NCI-H748 (cell line): ENCODE measurements around the gene TOPBP1.
"Not testable (repeated sequence)": the region's sequence is repeated elsewhere in the genome, so short reads cannot be mapped to it uniquely, and the experiment has no call there.

ENCODE experiments used
- DNase-seq: peaks from one replicate; lab custom pipeline; 2025; ENCODE audit not compliant: unreplicated experiment; lab: John Stamatoyannopoulos, UW

TOPBP1 gene

GRCh38 chr3:133573054-133573628 lies 88.6 kb downstream of the TOPBP1 start:
- DNase-seq = no peak

GRCh38 chr3:133572158-133573053 lies 89.3 kb downstream of the TOPBP1 start:
- DNase-seq = no peak

DNA sequence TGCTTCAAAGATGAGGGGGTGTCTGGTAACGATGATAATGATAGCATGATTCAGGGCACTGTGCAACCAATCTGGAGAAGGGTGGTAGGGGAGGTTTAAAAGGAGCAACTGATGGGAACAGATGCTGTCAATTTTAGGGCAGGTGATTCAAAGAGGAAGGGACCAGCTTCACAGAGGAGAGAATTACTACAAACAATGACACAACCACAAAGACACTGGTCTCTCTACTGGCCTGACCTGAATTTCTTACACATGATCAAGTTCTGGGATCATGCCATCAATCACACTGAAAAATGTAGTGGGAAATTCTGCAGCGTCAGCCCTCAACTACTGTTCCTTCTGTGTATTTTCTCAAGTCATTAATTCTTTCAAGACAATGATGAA lies 90.8 kb downstream of the TOPBP1 start:
- no peak for DNase-seq

- DNase-seq = no peak
Observed at GRCh38 chr3:133570139-133570936, 91.4 kb downstream of the TOPBP1 start.

- no peak for DNase-seq
Observed at GRCh38 chr3:133568294-133569014, 93.3 kb downstream of the TOPBP1 start.

DNA sequence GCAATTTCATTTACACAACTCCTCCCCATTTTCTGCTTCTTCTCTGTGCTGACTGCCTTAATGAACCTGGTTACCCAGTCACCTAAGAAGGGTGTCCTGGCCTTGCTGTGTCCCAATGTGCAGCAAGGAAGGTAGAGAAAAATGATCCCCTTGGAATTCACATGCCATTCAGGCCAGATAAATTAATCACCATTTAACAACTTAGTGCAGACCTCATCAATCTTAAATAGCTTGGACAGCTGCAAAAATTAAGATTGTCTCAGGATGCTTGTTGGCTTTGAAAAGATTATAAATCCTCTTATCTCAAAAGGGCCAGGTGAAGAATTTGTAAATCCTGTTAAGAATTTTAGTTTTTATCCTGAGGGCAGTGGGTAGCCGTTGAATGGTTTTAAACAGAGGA lies 97.9 kb downstream of the TOPBP1 start:
- DNase-seq = no peak

- no peak for DNase-seq
Observed at GRCh38 chr3:133563186-133563591, 98.6 kb downstream of the TOPBP1 start.

DNA sequence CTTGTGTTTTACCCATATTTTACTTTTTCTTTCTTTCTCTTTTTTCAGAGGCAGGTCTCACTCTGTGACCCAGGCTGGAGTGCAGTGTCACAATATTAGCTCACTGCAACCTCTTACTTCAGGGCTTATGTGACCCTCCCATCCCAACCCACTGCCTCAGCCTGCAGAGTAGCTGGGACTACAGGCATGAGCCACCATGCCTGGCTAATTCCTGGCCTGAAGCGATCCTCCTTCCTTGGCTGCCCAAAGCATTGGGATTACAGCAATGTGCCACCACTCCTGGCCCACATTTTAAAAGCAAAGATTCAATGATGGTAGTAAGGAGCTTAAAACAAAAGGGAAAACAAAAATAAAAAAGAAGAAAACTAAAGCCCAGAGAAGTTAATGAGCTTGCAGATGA lies 99.4 kb downstream of the TOPBP1 start:
- DNase-seq = no peak

- no peak for DNase-seq
Observed at GRCh38 chr3:133561679-133562078, 100.1 kb downstream of the TOPBP1 start.

DNA sequence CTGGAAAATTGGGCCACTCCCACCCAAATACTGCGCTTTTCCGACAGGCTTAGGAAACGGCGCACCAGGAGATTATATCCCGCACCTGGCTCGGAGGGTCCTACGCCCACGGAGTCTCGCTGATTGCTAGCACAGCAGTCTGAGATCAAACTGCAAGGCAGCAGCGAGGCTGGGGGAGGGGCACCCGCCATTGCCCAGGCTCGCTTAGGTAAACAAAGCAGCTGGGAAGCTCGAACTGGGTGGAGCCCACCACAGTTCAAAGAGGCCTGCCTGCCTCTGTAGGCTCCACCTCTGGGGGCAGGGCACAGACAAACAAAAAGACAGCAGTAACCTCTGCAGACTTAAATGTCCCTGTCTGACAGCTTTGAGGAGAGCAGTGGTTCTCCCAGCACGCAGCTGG lies 110.2 kb downstream of the TOPBP1 start:
- DNase-seq = not testable (repeated sequence)
